ENCODE data around the gene PI4K2B.

The PI4K2B gene

DNA sequence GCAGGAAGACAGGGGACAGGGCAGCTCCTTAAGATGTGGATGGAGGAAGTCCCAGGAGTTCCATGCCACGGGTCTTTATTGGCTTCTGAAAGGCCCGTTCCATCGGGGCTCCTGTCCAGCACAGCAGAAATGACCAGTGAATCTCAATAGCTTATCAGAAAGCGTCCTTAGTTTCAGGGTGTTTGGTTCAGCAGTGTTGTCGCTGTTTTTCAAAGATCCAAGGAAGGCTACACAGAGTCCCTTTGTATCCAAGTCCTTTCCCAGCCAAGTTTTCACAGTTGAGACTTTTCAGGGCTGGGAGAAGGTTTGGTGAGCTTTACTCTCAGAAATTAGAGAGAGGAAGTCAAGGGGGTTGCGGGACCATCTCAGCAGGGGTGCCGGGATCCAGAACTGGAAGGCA, 73.8 kb downstream of the PI4K2B start:
- Histone ChIP-seq H3K9me3 (replicated peaks; ENCODE audit: insufficient read depth, low read length) (no peaks in the 10 kb centered on the region), H3K9me2 (replicated peaks; ENCODE audit: insufficient read depth, low read length) (no peaks in the 10 kb centered on the region), H3K27me3 (replicated peaks; ENCODE audit: insufficient read depth, low read length) (no peaks in the 10 kb centered on the region), H3K79me2 (ENCODE audit: low read length) (no peaks in the 10 kb centered on the region), H3K9ac (ENCODE audit: low read length) (no peak overlapping the region), H3K4me2 (ENCODE audit: low read depth, low read length) (no peak overlapping the region), H3K27ac (ENCODE audit: low read length) (no peak overlapping the region), H4K20me1 (ENCODE audit: insufficient read depth, low read length) (no peaks in the 10 kb centered on the region), H2AFZ (ENCODE audit: low read length) (no peak overlapping the region), H3K36me3 (replicated peaks; ENCODE audit: insufficient read depth, low read length) (no peaks in the 10 kb centered on the region), H3F3A (ENCODE audit: insufficient read depth, low read length) (peaks cover 19% of the 10 kb centered on the region), H3K4me1 (ENCODE audit: low read length) (peaks cover 14% of the 10 kb centered on the region; the same call in 1 of the 2 replicates), H3K4me3 (ENCODE audit: low read length) (no peak overlapping the region)
- DNase-seq: no peak
- TF ChIP-seq EZH2 (optimal IDR thresholded peaks at IDR 0.05; ENCODE audit: low read depth, low read length): no peak
- TF ChIP-seq EZH2phosphoT487 (IDR thresholded peaks at IDR 0.05; ENCODE audit: low read length): no peak
- no peak for TF ChIP-seq CTCF (IDR thresholded peaks at IDR 0.05; ENCODE audit: low read length)

GRCh38 chr4:25308306-25308705, 74.5 kb downstream of the PI4K2B start:
- peaks cover 6% of the 10 kb centered on the region for H3K79me2 ChIP-seq (ENCODE audit: low read length)
- H3K36me3 ChIP-seq (replicated peaks; ENCODE audit: insufficient read depth, low read length): no peaks in the 10 kb centered on the region
- H3K4me1 ChIP-seq (ENCODE audit: low read length): peaks cover 14% of the 10 kb centered on the region; the same call in 1 of the 2 replicates
- H3K9me3 ChIP-seq (replicated peaks; ENCODE audit: insufficient read depth, low read length): no peaks in the 10 kb centered on the region
- no peaks in the 10 kb centered on the region for H3K9me2 ChIP-seq (replicated peaks; ENCODE audit: insufficient read depth, low read length)
- no peaks in the 10 kb centered on the region for H4K20me1 ChIP-seq (ENCODE audit: insufficient read depth, low read length)
- no peaks in the 10 kb centered on the region for H3K27me3 ChIP-seq (replicated peaks; ENCODE audit: insufficient read depth, low read length)
- no peak overlapping the region for H3K27ac ChIP-seq (ENCODE audit: low read length)
- no peak overlapping the region for H3K4me3 ChIP-seq (ENCODE audit: low read length)
- H3K9ac ChIP-seq (ENCODE audit: low read length): no peak overlapping the region
- H2AFZ ChIP-seq (ENCODE audit: low read length): no peak overlapping the region
- no peak overlapping the region for H3K4me2 ChIP-seq (ENCODE audit: low read depth, low read length)
- no peak for DNase-seq
- no peak for TF ChIP-seq EZH2phosphoT487 (IDR thresholded peaks at IDR 0.05; ENCODE audit: low read length)
- TF ChIP-seq EZH2 (optimal IDR thresholded peaks at IDR 0.05; ENCODE audit: low read depth, low read length): no peak
- no peak for TF ChIP-seq CTCF (IDR thresholded peaks at IDR 0.05; ENCODE audit: low read length)
- peaks cover 19% of the 10 kb centered on the region for H3F3A ChIP-seq (ENCODE audit: insufficient read depth, low read length)

DNA sequence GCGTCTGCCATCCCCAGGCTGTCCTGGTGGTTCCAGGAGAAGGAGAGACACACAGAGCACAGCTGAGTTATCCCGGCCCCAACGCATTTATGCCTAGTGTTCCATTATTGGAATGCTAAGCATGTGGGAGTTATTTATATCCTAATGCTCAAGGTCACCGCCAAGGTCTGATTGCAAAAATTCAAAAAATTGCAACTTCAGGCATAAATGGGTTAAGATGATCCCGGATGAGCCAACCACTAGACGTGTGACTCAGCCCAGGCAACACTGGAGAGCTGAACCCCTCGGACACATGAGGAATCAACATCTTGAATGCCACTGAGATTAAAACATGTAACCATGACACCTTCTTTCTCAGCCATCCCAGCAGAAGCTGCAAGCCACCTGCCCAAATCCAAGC, 74.9 kb downstream of the PI4K2B start:
- H3K9ac ChIP-seq (ENCODE audit: low read length): no peak overlapping the region
- H4K20me1 ChIP-seq (ENCODE audit: insufficient read depth, low read length): no peaks in the 10 kb centered on the region
- H3K4me1 ChIP-seq (ENCODE audit: low read length): peaks cover 14% of the 10 kb centered on the region; the same call in 1 of the 2 replicates
- H3K27me3 ChIP-seq (replicated peaks; ENCODE audit: insufficient read depth, low read length): no peaks in the 10 kb centered on the region
- no peak overlapping the region for H2AFZ ChIP-seq (ENCODE audit: low read length)
- no peak overlapping the region for H3K4me3 ChIP-seq (ENCODE audit: low read length)
- H3F3A ChIP-seq (ENCODE audit: insufficient read depth, low read length): peaks cover 19% of the 10 kb centered on the region
- H3K4me2 ChIP-seq (ENCODE audit: low read depth, low read length): no peak overlapping the region
- no peak for DNase-seq
- H3K36me3 ChIP-seq (replicated peaks; ENCODE audit: insufficient read depth, low read length): no peaks in the 10 kb centered on the region
- peaks cover 11% of the 10 kb centered on the region for H3K79me2 ChIP-seq (ENCODE audit: low read length)
- H3K9me2 ChIP-seq (replicated peaks; ENCODE audit: insufficient read depth, low read length): no peaks in the 10 kb centered on the region
- no peaks in the 10 kb centered on the region for H3K9me3 ChIP-seq (replicated peaks; ENCODE audit: insufficient read depth, low read length)
- no peak overlapping the region for H3K27ac ChIP-seq (ENCODE audit: low read length)
- TF ChIP-seq EZH2 (optimal IDR thresholded peaks at IDR 0.05; ENCODE audit: low read depth, low read length) (no peak), EZH2phosphoT487 (IDR thresholded peaks at IDR 0.05; ENCODE audit: low read length) (no peak), CTCF (IDR thresholded peaks at IDR 0.05; ENCODE audit: low read length) (no peak)

Measured in MM.1S (cell line).